ENCODE data around the gene ATG16L2.

ATG16L2 gene, protein sequence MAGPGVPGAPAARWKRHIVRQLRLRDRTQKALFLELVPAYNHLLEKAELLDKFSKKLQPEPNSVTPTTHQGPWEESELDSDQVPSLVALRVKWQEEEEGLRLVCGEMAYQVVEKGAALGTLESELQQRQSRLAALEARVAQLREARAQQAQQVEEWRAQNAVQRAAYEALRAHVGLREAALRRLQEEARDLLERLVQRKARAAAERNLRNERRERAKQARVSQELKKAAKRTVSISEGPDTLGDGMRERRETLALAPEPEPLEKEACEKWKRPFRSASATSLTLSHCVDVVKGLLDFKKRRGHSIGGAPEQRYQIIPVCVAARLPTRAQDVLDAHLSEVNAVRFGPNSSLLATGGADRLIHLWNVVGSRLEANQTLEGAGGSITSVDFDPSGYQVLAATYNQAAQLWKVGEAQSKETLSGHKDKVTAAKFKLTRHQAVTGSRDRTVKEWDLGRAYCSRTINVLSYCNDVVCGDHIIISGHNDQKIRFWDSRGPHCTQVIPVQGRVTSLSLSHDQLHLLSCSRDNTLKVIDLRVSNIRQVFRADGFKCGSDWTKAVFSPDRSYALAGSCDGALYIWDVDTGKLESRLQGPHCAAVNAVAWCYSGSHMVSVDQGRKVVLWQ

GRCh38 chr11:72814286-72815109 lies at the start of gene ATG16L2:
Gene ATG16L2, plus strand, starts transcription at chr11:72814411. Its CDS starts 35 bp downstream, at chr11:72814446.
- DNase-seq: peak; percentile 58

GRCh38 chr11:72764503-72764902 lies 49.7 kb upstream of the ATG16L2 start:
- peak; percentile 88 for DNase-seq

GRCh38 chr11:72766152-72766902 lies 47.9 kb upstream of the ATG16L2 start:
- DNase-seq: no peak

DNA sequence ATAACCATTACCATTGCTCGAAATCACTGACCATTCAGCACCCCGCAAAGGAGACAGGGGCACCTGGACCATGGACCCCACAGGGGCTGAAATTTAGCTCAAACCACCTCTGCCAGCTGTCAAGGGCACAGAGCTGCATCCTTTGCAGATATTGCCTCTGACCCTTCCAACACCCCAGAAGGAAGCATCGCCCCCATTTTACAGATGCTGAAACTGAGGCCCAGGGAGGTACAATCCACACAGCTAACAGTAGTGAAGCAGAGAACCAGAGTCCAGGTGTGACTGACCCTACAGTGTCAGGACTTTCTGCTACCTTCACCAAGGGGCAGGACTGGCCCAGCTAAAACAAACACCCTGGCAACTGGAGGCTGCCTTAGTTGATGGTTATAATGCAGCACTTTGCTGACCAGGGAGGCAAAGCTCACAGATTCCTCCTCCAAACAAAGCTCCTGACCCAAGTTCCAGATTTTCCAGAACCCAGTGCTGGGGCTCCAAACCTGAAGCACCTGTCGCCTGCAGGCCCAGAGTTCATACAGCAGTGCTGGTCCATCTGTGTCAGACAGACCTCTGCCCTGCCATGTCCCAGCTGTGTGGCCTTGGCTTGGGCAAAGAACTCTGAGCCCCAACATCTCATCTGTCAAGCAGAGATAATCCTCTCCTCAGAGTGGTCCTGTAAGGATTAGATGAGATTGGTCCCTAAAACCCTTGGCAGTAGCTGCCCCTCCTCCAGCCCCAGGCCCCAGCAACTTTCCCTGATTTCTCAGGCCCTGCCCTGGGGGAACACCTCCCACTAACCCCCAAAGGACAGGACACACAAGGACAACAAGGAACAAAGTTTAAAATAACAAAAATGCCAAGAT lies 46.8 kb upstream of the ATG16L2 start:
- DNase-seq: no peak

DNA sequence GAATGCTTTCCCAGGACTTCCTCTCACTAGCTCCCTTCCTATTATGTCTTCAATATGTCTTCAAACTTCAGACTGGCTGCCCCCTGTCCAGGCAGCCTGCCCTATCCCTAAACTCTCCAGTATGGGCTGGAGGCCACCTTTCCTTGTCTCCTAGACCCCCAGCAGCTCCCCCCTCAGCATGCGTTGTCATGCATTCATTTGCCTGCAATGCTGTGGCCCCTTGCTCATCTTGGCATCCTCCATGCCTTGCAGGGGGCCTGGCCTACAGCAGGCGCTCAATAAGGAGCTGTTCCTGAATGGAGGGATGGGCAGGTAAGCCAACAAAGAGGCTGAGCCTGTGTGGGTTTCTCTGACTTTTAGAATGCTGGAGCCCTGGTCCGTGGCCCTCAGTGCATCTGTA lies 45.6 kb upstream of the ATG16L2 start:
- no peak for DNase-seq

DNA sequence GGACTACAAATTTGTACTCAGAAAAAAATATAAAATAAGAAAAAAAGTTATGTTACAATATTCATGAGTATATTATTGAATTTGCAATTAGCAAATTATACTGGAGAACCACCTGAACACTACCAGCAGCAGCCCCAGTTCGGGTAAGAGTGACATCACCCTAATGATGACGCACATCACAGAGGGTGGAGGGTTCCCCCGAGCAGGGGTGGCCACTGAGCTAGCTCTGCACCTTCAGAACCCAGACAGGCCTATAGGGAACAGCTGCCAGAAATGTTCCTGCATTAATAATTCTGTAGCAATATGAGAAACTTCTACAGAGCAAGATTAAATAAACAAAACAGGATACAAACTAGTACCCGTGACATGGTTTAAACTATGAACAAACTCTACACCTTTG lies 44.5 kb upstream of the ATG16L2 start:
- no peak for DNase-seq

- no peak for DNase-seq
Measured at GRCh38 chr11:72770799-72771198, 43.4 kb upstream of the ATG16L2 start.

- no peak for DNase-seq
Measured at GRCh38 chr11:72771507-72771906, 42.7 kb upstream of the ATG16L2 start.

DNA sequence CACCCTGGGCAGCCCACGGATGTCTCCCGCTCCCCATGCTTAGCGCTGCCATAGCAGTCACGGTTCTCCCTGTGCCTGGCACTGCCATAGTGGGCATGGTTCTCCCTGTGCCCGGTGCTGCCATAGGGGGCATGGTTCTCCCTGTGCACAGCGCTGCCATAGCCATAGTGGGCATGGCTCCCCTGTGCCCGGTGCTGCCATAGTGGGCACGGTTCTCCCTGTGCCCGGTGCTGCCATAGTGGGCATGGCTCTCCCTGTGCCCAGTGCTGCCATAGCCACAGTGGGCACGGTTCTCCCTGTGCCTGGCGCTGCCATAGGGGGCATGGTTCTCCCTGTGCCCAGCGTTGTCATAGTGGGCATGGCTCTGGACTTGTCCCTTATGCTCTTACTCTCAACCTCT lies 42.2 kb upstream of the ATG16L2 start:
- DNase-seq: no peak

DNA sequence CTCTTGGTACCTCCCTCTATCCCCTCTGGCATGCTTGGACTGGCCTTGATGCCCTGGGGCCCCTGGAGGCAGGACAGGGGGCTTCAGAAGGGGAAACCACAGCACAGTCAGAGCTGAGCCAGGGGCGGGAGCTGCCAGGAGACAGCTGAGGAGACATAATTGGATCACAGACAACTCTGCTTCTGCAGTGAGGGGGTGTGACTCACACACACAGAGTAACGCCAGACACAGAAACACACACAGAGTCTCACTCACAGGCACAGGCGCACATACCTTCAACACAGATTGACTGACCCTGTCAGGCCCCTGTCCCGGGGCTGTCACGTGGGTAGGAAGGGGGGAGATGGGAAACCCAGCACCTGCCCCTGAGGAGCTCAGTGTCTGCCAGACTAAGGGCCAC lies 40.9 kb upstream of the ATG16L2 start:
- DNase-seq: no peak

- DNase-seq: no peak
Measured at GRCh38 chr11:72773696-72774095, 40.5 kb upstream of the ATG16L2 start.

DNA sequence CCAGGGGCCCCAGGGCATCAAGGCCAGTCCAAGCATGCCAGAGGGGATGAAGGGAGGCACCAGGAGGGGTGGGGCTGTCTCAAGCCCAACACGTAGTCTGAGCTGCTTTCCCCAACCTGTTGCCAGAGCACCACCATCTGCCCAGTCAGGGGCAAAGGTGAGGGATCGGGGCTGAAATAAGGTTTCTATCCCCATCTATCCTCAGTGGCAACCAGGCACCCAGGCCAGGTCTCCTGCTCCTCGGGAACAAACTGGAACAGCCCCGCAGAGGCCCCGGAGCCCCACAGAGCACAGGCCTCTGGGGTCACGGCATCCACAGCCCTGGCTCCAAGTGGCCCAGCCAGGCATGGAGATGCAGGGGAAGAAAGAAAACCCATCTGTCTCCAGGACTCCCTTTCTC lies 39.7 kb upstream of the ATG16L2 start:
- DNase-seq: no peak

GRCh38 chr11:72775288-72776110 lies 38.7 kb upstream of the ATG16L2 start:
- no peak for DNase-seq

- no peak for DNase-seq
Measured at GRCh38 chr11:72776117-72776843, 37.9 kb upstream of the ATG16L2 start.

DNA sequence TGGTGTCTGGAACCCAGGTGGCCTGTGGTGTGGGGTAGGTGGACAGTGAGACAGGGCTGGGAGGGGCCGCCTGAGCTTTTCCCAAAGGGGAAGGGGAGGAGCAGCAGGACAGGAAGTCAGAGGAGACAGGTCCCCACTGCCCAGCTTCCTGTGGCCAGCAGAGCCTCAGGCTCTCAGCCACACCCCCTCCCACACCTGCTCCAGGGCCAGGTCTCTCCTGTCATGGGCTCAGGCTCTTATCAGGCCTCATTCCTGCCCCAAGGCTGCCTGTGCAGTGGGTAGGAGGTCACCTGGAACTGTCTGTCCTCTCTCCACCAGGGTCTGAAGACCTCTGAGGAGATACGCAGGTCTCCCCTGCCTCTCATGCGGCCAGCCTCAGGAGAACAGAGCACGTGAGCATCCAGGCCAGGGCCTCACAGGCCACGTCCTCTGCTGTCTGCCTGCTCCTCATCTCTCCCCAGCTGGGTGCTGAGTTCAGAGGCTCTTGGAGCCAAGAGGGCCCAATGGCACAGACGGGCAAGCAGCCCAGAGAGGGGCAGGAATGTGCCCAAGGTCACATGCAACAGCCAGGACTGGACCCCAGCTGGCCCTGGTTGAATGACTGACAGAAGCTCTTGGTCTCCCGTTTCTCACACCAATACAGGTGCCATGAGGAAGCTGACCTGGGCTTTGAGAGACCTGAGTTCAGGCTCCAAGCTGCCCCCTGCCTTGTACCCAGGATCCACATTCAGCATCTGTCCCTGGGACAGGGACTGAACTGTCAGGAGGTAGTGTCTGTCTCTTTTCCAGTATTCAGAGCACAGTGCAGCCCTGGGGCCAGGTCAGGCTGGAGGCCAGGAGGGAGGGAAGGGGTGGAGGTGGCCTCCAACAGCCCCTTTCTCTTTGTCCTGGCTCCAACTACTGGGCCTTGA lies 37.1 kb upstream of the ATG16L2 start:
- DNase-seq: no peak

GRCh38 chr11:72777755-72778278 lies 36.4 kb upstream of the ATG16L2 start:
- peak; percentile 20 for DNase-seq

DNA sequence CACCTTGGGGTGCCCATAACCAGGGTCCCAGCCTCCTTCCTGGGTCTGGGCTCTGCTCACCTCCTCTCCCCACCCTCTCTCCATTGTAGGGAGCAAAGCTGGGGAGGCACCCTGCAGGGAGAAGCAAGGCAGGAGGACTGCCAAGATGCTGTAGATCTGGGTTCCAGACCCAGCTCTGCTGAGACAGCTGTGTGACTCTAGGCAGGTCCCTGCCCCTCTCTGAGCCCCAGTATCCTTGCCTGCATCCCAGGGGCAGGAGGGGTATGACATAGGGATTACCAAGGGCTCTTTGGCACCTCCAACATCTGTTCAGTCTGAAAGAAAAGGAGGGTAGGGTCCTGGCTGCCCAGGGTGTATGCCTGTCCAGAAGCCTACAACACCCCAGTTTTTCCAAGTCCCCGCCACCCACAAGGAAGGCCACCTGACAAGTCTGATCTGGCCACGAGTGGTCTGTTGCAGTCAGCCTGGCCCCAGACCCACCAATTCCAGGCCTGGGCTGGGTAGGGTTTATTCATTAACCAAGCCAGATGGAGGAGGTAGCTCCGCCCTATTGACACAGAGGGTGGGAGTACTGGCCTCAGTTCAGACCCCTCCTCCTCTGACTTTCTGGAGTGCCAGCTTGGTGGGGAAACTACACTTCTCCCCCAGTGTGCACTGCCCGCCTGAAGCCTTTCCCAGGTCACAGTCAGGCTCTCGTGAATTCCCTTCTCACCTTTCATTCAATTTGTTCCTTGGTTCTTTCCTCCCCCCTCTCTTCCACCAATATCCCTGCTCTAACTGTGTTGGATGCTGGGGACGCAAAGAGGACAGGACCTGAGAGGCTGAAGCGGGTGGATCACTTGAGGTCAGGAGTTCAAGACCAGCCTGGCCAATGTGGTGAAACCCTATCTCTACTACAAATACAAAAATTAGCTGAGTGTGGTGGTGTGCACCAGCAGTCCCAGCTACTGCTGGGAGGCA lies 35.4 kb upstream of the ATG16L2 start:
- DNase-seq: no peak

Measured in DMS153 (cell line).